C4-2B (cell line): Measurements from ENCODE around the gene P4HA1.

Experiments used
- CTCF ChIP-seq: fragments of 450-650 bp; conservative IDR thresholded peaks from 2 replicates; pipeline ENCODE4 v1.5.1; 2017; ENCODE audit warnings: mild to moderate bottlenecking
- ZFX ChIP-seq: fragments of 450-650 bp; IDR thresholded peaks from 2 replicates; pipeline ENCODE4 v1.6.1; 2017

DNA sequence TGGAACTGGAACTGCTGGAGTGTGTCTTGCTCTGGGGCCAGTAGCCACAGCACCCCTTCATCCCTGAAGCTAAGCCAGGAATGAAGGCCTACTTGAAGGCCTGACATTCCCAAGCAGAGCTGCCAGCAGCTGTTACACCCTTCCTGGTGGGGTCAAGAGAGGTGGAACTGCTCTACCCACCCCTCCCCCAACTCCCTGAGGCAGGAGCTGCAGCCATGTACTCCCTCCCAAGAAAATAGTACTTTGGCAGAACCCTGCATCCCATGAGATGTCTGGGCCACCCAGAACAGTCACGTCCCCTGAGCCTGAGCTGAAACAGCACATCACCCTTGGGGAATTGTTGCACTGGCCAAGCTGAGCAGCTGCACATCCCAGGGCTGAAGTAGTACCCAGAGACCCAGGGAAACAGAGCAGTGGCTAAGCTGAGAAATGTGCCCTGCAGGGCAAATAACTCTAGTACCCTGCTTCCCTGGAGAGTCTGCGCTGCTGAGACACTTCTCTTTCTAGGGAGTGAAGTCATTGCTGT is 78.6 kb downstream of the P4HA1 start:
- TF ChIP-seq CTCF (no peak), ZFX (no peak)
